AG08396 (cell line): ENCODE measurements around the gene SRPK2.
"Not testable (repeated sequence)": the region's sequence is repeated elsewhere in the genome, so short reads cannot be mapped to it uniquely, and the experiment has no call there.

Experiments used
- DNase-seq: peaks from one replicate; pipeline ENCODE4 v3.0.0; 2012; ENCODE audit warnings: low spot score, mixed read lengths

The SRPK2 gene

GRCh38 chr7:105339404-105340323 lies 49.1 kb downstream of the SRPK2 start:
- no peak for DNase-seq

- DNase-seq, result no peak
Observed at GRCh38 chr7:105337529-105337928, 51.2 kb downstream of the SRPK2 start.

- no peak for DNase-seq
Observed at GRCh38 chr7:105336009-105336408, 52.7 kb downstream of the SRPK2 start.

- DNase-seq, result not testable (repeated sequence)
Observed at GRCh38 chr7:105332661-105333060, 56.1 kb downstream of the SRPK2 start.

GRCh38 chr7:105330526-105330925 lies 58.2 kb downstream of the SRPK2 start:
- no peak for DNase-seq

- DNase-seq, result no peak
Observed at GRCh38 chr7:105327201-105327600, 61.5 kb downstream of the SRPK2 start.

- DNase-seq, result no peak
Observed at GRCh38 chr7:105325216-105325904, 63.4 kb downstream of the SRPK2 start.

- DNase-seq, result not testable (repeated sequence)
Observed at GRCh38 chr7:105324606-105325005, 64.1 kb downstream of the SRPK2 start.

GRCh38 chr7:105323366-105323765 lies 65.4 kb downstream of the SRPK2 start:
- DNase-seq, result no peak

- DNase-seq, result no peak
Observed at GRCh38 chr7:105322655-105323277, 66.0 kb downstream of the SRPK2 start.

GRCh38 chr7:105321754-105322455 lies 66.8 kb downstream of the SRPK2 start:
- DNase-seq, result no peak

- no peak for DNase-seq
Observed at GRCh38 chr7:105320896-105321295, 67.8 kb downstream of the SRPK2 start.

- no peak for DNase-seq
Observed at GRCh38 chr7:105319578-105319977, 69.1 kb downstream of the SRPK2 start.

GRCh38 chr7:105316578-105317344 lies 72.0 kb downstream of the SRPK2 start:
- DNase-seq, result no peak

GRCh38 chr7:105315357-105315756 lies 73.4 kb downstream of the SRPK2 start:
- DNase-seq, result no peak

GRCh38 chr7:105309235-105310169 lies 79.2 kb downstream of the SRPK2 start:
- DNase-seq, result no peak

- DNase-seq, result no peak
Observed at GRCh38 chr7:105307163-105307672, 81.5 kb downstream of the SRPK2 start.

- DNase-seq, result no peak
Observed at GRCh38 chr7:105306298-105306748, 82.4 kb downstream of the SRPK2 start.

- DNase-seq, result no peak
Observed at GRCh38 chr7:105305633-105306032, 83.1 kb downstream of the SRPK2 start.
